ENCODE results near the gene B4GALT4. TPM values are rescaled to one million over a fixed set of nuclear protein-coding genes. Genes with fewer than 3 reads are reported as not detected.

Gene B4GALT4
- total and polyA plus RNA-seq, 2 of the 8 experiments (the other 6 are each of a cell fraction or from before 2014, with no cell fraction given), result 14.6 to 44.7 TPM

- no peak for TF ChIP-seq NANOG (IDR thresholded peaks at IDR 0.05; ENCODE audit: insufficient read depth, low read depth, low read length, poor library complexity, severe bottlenecking)
- TF ChIP-seq FOSL1 (IDR thresholded peaks at IDR 0.05; ENCODE audit: insufficient read depth, low read depth, low read length), result no peak
- no peak for TF ChIP-seq GABPA (IDR thresholded peaks at IDR 0.05; ENCODE audit: borderline replicate concordance, insufficient read depth, low read length)
- no peak for TF ChIP-seq TCF12 (IDR thresholded peaks at IDR 0.05; ENCODE audit: low read depth, low read length)
- TF ChIP-seq EP300 (IDR thresholded peaks at IDR 0.05; ENCODE audit: borderline replicate concordance in 1 of 2, low read depth in 2 of 2, low read length in 2 of 2), result no peak
Observed at GRCh38 chr3:119257111-119257510, 16.4 kb upstream of the B4GALT4 start (continued).
